Endothelial cell of umbilical vein (primary cell): Measurements from ENCODE around the gene SCARF1.

ENCODE experiments used
- CTCF ChIP-seq, 2 donors: IDR thresholded peaks; 1 replicate in 1 of 2; 2 replicates in 1 of 2; pipeline ENCODE4 v1.5.1; 2011; ENCODE audit warnings: low read length in 2 of 2, mild to moderate bottlenecking in 2 of 2, moderate library complexity in 2 of 2, control low read depth in 1 of 2, inconsistent platforms in 1 of 2, low read depth in 1 of 2; ENCODE audit not compliant: insufficient read depth in 1 of 2; ENCODE audit errors: extremely low read depth in 1 of 2
- FOS ChIP-seq: IDR thresholded peaks from 2 replicates; pipeline ENCODE4 v1.6.1; 2011; ENCODE audit warnings: mild to moderate bottlenecking, low read length, moderate library complexity, borderline replicate concordance; ENCODE audit not compliant: insufficient read depth

DNA sequence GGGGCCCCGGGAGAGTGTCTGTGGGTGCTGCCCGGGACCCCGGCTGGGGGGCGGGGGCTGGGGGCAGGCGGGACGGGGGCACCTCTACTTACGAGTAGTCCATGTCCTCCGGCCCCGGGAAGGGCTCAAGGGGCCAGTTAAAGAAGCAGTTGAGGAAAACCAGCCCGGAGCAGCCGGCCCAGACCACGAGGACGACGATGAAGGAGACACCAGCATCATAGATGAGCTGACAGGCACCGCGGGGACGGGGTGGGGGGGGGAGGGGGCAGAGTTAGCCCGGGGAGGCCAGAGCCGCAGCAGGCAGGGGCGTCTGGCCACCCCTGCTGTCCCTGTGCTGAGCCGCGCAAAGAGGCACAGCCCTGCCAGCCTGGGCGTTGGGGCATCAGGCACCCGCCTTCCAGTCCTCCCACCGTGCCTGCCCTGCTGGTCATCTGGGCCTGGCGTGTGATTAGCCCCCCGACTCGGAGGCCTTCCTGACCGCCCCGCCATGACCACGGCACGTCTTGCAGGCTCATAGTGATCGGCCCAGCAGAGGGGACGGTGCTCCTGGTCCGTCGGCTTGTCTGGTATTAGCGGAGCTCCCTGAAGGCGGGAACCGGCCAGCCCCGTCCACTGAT is 54.0 kb downstream of the SCARF1 start:
- TF ChIP-seq FOS (no peak), CTCF (IDR thresholded peaks at IDR 0.05; ENCODE audit: extremely low read depth in 1 of 2, insufficient read depth in 1 of 2, low read depth in 1 of 2, low read length in 2 of 2) (no peak)
